Trophoblast cell (in vitro differentiated cells and primary cell): ENCODE results near the gene TRMT10B.
A peak's percentile ranks its signal among the peaks of the same experiment; 100 is the strongest.

Experiments used
- DNase-seq, 2 donors: peaks; one replicate each; pipeline ENCODE4 v3.0.0-alpha.2; 2016
- H2AFZ ChIP-seq: 2 replicates; pipeline ENCODE4 v1.6.1; 2013; ENCODE audit warnings: low read length, moderate library complexity, mild to moderate bottlenecking; ENCODE audit not compliant: insufficient read depth, poor library complexity
- H2AK5ac ChIP-seq: 2 replicates; pipeline ENCODE4 v1.6.1; 2013; ENCODE audit warnings: mild to moderate bottlenecking, low read length
- H2BK120ac ChIP-seq: 2 replicates; pipeline ENCODE4 v1.6.1; 2013; ENCODE audit warnings: low read length, mild to moderate bottlenecking, moderate library complexity; ENCODE audit not compliant: insufficient read depth, poor library complexity
- H2BK12ac ChIP-seq: 2 replicates; pipeline ENCODE4 v1.6.1; 2013; ENCODE audit warnings: mild to moderate bottlenecking, low read length, moderate library complexity
- H2BK5ac ChIP-seq: 2 replicates; pipeline ENCODE4 v1.6.1; 2013; ENCODE audit warnings: low read length, low read depth, moderate library complexity, mild to moderate bottlenecking; ENCODE audit not compliant: poor library complexity
- H3K14ac ChIP-seq: 2 replicates; pipeline ENCODE4 v1.6.1; 2013; ENCODE audit warnings: mild to moderate bottlenecking, low read length
- H3K18ac ChIP-seq: 2 replicates; pipeline ENCODE4 v1.6.1; 2013; ENCODE audit warnings: mild to moderate bottlenecking, low read length
- H3K23ac ChIP-seq: 2 replicates; pipeline ENCODE4 v1.6.1; 2013; ENCODE audit warnings: low read length
- H3K27ac ChIP-seq: 2 replicates; pipeline ENCODE4 v1.5.1; 2013; ENCODE audit warnings: low read depth, mild to moderate bottlenecking, inconsistent platforms, low read length, moderate library complexity
- H3K27me3 ChIP-seq: 2 replicates; pipeline ENCODE4 v1.6.1; 2013; ENCODE audit warnings: inconsistent platforms, mild to moderate bottlenecking, low read length, moderate library complexity; ENCODE audit not compliant: insufficient read depth
- H3K36me3 ChIP-seq, 2 experiments: 1 replicate in 1 of 2; 2 replicates in 1 of 2; pipeline ENCODE4 v1.6.1; 2013; ENCODE audit warnings: low read length in 2 of 2, mild to moderate bottlenecking in 2 of 2, moderate library complexity in 1 of 2; ENCODE audit not compliant: insufficient read depth in 2 of 2, control insufficient read depth in 1 of 2
- H3K4ac ChIP-seq: 2 replicates; pipeline ENCODE4 v1.6.1; 2013; ENCODE audit warnings: low read depth, mild to moderate bottlenecking, low read length, moderate library complexity
- H3K4me1 ChIP-seq, 2 experiments: 1 replicate in 1 of 2; 2 replicates in 1 of 2; pipeline ENCODE4 v1.6.1; 2013; ENCODE audit warnings: low read length in 2 of 2, mild to moderate bottlenecking in 2 of 2, moderate library complexity in 1 of 2; ENCODE audit not compliant: insufficient read depth in 2 of 2, control insufficient read depth in 1 of 2
- H3K4me2 ChIP-seq: 2 replicates; pipeline ENCODE4 v1.6.1; 2013; ENCODE audit warnings: inconsistent platforms, mild to moderate bottlenecking, low read length, moderate library complexity
- H3K4me3 ChIP-seq: 2 replicates; pipeline ENCODE4 v1.5.1; 2013; ENCODE audit warnings: mild to moderate bottlenecking, low read depth, low read length, inconsistent platforms
- H3K79me1 ChIP-seq: one replicate; pipeline ENCODE4 v1.6.1; 2013; ENCODE audit warnings: low read length
- H3K79me2 ChIP-seq: 2 replicates; pipeline ENCODE4 v1.6.1; 2013; ENCODE audit warnings: low read length, mild to moderate bottlenecking; ENCODE audit not compliant: control insufficient read depth, insufficient read depth, poor library complexity
- H3K9ac ChIP-seq: 2 replicates; pipeline ENCODE4 v1.6.1; 2013; ENCODE audit warnings: mild to moderate bottlenecking, low read length
- H3K9me3 ChIP-seq: 2 replicates; pipeline ENCODE4 v1.6.1; 2013; ENCODE audit warnings: low read depth, mild to moderate bottlenecking, control low read depth, inconsistent platforms, low read length; ENCODE audit not compliant: insufficient read depth
- H4K12ac ChIP-seq: 2 replicates; pipeline ENCODE4 v1.6.1; 2013; ENCODE audit warnings: low read depth, mild to moderate bottlenecking, low read length, moderate library complexity
- H4K8ac ChIP-seq: 2 replicates; pipeline ENCODE4 v1.6.1; 2013; ENCODE audit warnings: low read depth, mild to moderate bottlenecking, low read length, moderate library complexity
- H4K91ac ChIP-seq: one replicate; pipeline ENCODE4 v1.6.1; 2013; ENCODE audit warnings: low read depth, mild to moderate bottlenecking, low read length, moderate library complexity
- WGBS: extraction: QIAGEN DNeasy Blood & Tissue Kit; methylation state at CpG from one replicate; pipeline ENCODE4 v1.1.7; 2013; ENCODE audit warnings: missing lambda C conversion rate; ENCODE audit not compliant: insufficient read length, insufficient coverage; ENCODE audit errors: extremely low coverage; 5-methylcytosine and 5-hydroxymethylcytosine counted together

TRMT10B gene

DNA sequence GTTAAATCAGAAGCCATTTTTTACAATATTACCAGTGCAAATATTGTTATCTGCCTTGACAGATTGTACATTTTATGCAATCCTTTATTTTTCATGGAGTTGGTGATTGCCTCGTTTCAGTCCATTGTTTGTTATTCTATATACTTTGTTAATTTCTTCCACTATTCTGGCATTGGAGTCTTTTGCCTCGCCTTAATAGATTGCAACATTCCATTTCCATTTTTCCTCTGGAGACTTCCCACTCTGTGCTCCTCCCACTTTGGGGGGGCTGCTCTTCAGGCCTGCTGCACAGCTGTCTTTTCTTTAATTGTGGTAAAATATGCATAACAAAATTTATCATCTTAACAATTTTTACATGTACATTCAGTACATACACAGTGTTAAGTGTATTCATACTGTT, 42.6 kb downstream of the TRMT10B start:
- H3K4me1 ChIP-seq = peaks cover 7 to 12% of the 10 kb centered on the region in 2 experiments
- H3K9ac ChIP-seq = no peak overlapping the region
- no peak overlapping the region for H3K14ac ChIP-seq
- no CpG with 5 or more reads among the region's 2 CpGs for WGBS
- H2AK5ac ChIP-seq = no peak overlapping the region
- H4K12ac ChIP-seq = no peak overlapping the region
- no peak overlapping the region for H3K27ac ChIP-seq
- no peaks in the 10 kb centered on the region for H3K36me3 ChIP-seq
- no peak overlapping the region for H4K8ac ChIP-seq
- no peak overlapping the region for H3K23ac ChIP-seq
- DNase-seq = no peak
- H3K18ac ChIP-seq = no peak overlapping the region
- H4K91ac ChIP-seq = no peak overlapping the region
- H3K27me3 ChIP-seq = no peaks in the 10 kb centered on the region
- no peak overlapping the region for H2BK12ac ChIP-seq
- no peak overlapping the region for H3K4me2 ChIP-seq
- no peak overlapping the region for H3K4me3 ChIP-seq
- no peak overlapping the region for H2BK120ac ChIP-seq
- H3K4ac ChIP-seq = no peak overlapping the region
- H3K79me1 ChIP-seq = peaks cover 11% of the 10 kb centered on the region
- H3K79me2 ChIP-seq = peaks cover 8% of the 10 kb centered on the region
- no peak overlapping the region for H2BK5ac ChIP-seq
- no peak overlapping the region for H2AFZ ChIP-seq
- no peaks in the 10 kb centered on the region for H3K9me3 ChIP-seq

DNA sequence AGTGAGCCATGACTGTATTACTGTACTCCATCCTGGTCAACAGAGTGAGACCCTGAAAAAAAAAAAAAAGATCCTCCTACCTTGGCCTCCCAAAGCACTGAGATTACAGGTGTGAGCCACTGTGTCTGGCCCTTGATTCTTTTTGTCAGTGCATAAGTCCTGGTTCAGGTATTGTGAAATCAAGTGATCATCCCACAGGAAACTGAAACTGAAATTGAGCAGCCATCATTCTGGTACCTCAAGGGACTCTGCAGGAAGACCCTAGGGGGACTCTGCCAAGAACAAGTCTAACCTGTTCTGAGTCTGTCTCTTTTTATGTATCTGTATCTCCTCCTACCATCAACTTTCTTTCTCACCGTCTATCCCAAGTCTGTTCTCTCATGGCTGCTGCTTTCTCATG, 45.1 kb downstream of the TRMT10B start:
- H3K4me1 ChIP-seq = peaks cover 9 to 20% of the 10 kb centered on the region in 2 experiments
- no peaks in the 10 kb centered on the region for H3K36me3 ChIP-seq
- peak; percentile 37 to 61 for DNase-seq
- no peak overlapping the region for H3K23ac ChIP-seq
- no peak overlapping the region for H2BK12ac ChIP-seq
- H3K4me3 ChIP-seq = no peak overlapping the region
- no peak overlapping the region for H3K14ac ChIP-seq
- peaks cover 14% of the 10 kb centered on the region for H3K79me1 ChIP-seq
- H2BK120ac ChIP-seq = no peak overlapping the region
- WGBS = no CpG with 5 or more reads among the region's 1 CpG
- no peak overlapping the region for H3K4ac ChIP-seq
- no peak overlapping the region for H4K8ac ChIP-seq
- H4K91ac ChIP-seq = no peak overlapping the region
- H2AK5ac ChIP-seq = no peak overlapping the region
- no peak overlapping the region for H4K12ac ChIP-seq
- peaks cover 12% of the 10 kb centered on the region for H3K79me2 ChIP-seq
- no peak overlapping the region for H3K9ac ChIP-seq
- no peak overlapping the region for H2AFZ ChIP-seq
- H3K27ac ChIP-seq = peak overlapping the region; percentile 71
- H3K4me2 ChIP-seq = peak overlapping the region; percentile 24
- H3K18ac ChIP-seq = no peak overlapping the region
- no peaks in the 10 kb centered on the region for H3K9me3 ChIP-seq
- H2BK5ac ChIP-seq = no peak overlapping the region
- H3K27me3 ChIP-seq = no peaks in the 10 kb centered on the region

DNA sequence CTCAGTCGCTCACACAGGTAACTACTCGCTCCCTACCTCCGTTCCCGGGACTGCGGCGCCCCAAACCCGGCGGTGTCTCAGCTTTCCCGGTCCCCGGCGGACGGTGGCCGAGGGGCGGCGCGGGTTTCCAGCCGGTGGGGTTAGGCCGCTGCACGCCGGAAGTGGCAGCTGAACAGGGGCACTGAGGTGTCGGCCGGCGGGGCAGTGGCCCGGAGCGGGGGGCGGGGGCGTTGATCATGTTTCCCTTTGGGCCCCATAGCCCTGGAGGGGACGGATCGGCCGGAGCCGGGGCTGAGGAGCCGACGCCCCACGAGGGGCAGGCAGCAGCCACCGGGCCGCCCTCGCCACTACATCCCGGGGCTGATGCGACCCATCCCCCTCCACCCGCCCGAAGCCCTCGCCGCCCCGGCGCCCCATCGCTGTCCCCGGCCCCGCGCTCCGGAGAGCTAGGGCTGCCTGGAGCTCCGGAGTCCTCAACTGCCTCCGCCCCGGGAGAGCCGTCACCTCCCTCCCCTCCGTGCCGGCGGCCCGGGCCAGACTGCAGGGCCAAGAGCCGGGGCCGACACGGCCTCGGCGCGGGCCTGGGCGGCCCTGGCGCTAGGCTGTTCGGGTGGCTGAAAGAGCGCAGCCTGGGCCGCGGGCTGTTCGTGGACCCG, 47.2 kb downstream of the TRMT10B start, which contains the start of gene DCAF10:
DCAF10 (plus strand) TSS at position 167 of the 656 bp plus-strand sequence; CDS start at position 237, 70 bp downstream.
- no CpG with 5 or more reads among the region's 72 CpGs for WGBS

DNA sequence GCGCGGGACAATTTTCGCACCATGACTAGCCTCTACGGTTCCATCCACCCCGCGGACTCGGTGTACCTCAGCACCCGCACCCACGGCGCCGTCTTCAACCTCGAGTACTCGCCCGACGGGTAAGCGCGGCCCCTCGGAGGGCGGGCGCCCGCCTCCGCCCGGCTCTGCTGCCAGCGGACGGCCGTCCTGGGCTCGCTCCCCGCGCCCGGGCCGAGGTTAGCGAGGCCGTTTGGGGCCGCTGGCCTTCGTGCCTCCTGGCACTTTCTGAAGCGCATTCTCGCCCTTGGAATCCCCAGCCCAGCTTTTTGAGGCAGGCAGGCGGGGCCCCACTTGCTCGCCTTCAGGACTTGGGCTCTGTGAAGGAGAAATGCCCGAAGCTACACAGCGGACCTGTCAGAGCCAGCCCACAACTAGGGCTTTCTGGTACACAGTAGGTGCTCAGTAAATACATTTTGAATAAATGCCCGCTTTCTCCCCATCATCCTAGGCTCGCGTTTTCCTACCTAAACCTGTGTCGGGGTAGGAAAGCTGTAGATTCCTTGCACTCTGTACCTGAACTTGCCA, 47.8 kb downstream of the TRMT10B start:
- Histone ChIP-seq H3K27me3 (no peaks in the 10 kb centered on the region), H3K9ac (peak overlapping the region; percentile 91), H3K14ac (peak overlapping the region; percentile 87), H3K79me1 (peaks cover 14% of the 10 kb centered on the region), H3K9me3 (no peaks in the 10 kb centered on the region), H4K12ac (peak overlapping the region; percentile 63), H4K91ac (peak overlapping the region; percentile 79), H3K27ac (peak overlapping the region; percentile 66), H3K4me2 (peak overlapping the region; percentile 80), H2BK120ac (peak overlapping the region; percentile 64), H3K4me1 (peaks cover 9 to 20% of the 10 kb centered on the region in 2 experiments), H3K36me3 (peaks cover 0 to 2% of the 10 kb centered on the region in 2 experiments), H2AFZ (peak overlapping the region; percentile 88), H2AK5ac (peak overlapping the region; percentile 33), H3K4ac (peak overlapping the region; percentile 68), H3K23ac (no peak overlapping the region), H2BK5ac (peak overlapping the region; percentile 42), H2BK12ac (no peak overlapping the region), H3K4me3 (peak overlapping the region; percentile 96), H4K8ac (peak overlapping the region; percentile 88), H3K18ac (peak overlapping the region; percentile 91), H3K79me2 (peaks cover 12% of the 10 kb centered on the region)
- DNase-seq = peak in 1 of 2 donors; percentile 35
- no CpG with 5 or more reads among the region's 45 CpGs for WGBS

More for the DNA sequence above, 47.2 kb downstream of the TRMT10B start, which contains the start of gene DCAF10:
- no peaks in the 10 kb centered on the region for H3K9me3 ChIP-seq
- peak within 1 kb of the TSS; percentile 41 for H2BK12ac ChIP-seq
- peak within 1 kb of the TSS; percentile 68 for H3K4ac ChIP-seq
- peak within 1 kb of the TSS; percentile 33 for H2AK5ac ChIP-seq
- H3K9ac ChIP-seq = peak within 1 kb of the TSS; percentile 97
- peak within 1 kb of the TSS; percentile 97 for H3K14ac ChIP-seq
- peaks cover 9 to 20% of the 10 kb centered on the region in 2 experiments for H3K4me1 ChIP-seq
- H3K36me3 ChIP-seq = peaks cover 0 to 2% of the 10 kb centered on the region in 2 experiments
- H4K8ac ChIP-seq = peak within 1 kb of the TSS; percentile 98
- H3K79me2 ChIP-seq = peaks cover 12% of the 10 kb centered on the region
- H4K91ac ChIP-seq = peak within 1 kb of the TSS; percentile 85
- no peak within 1 kb of the TSS for H3K23ac ChIP-seq
- H3K4me3 ChIP-seq = peak within 1 kb of the TSS; percentile 96
- peak within 1 kb of the TSS; percentile 92 for H4K12ac ChIP-seq
- peak within 1 kb of the TSS; percentile 84 for H2BK120ac ChIP-seq
- peaks cover 14% of the 10 kb centered on the region for H3K79me1 ChIP-seq
- peak; percentile 40 to 72 for DNase-seq
- H3K27ac ChIP-seq = peak within 1 kb of the TSS; percentile 66
- H3K27me3 ChIP-seq = no peaks in the 10 kb centered on the region
- peak within 1 kb of the TSS; percentile 45 for H2BK5ac ChIP-seq
- peak within 1 kb of the TSS; percentile 80 for H3K4me2 ChIP-seq
- H3K18ac ChIP-seq = peak within 1 kb of the TSS; percentile 95
- H2AFZ ChIP-seq = peak within 1 kb of the TSS; percentile 98
